GM12892 (cell line): Measurements from ENCODE around the gene BCLAF1.

Source experiments
- DNase-seq: peaks from one replicate; pipeline ENCODE4 v3.0.0; 2011; ENCODE audit not compliant: insufficient read length
- FAIRE-seq: peaks from 2 replicates; lab custom pipeline; 2011; peaks lifted over from hg19 to GRCh38; lab: Jason Lieb, UNC
- POLR2A ChIP-seq: IDR thresholded peaks from 2 replicates; pipeline ENCODE4 v1.6.1; 2011; ENCODE audit warnings: low read depth, low read length, control low read depth
- POLR2AphosphoS5 ChIP-seq: IDR thresholded peaks from 2 replicates; pipeline ENCODE4 v1.6.1; 2011; ENCODE audit warnings: low read depth, low read length, control low read depth
- TAF1 ChIP-seq: IDR thresholded peaks from 2 replicates; pipeline ENCODE4 v1.6.1; 2011; ENCODE audit warnings: low read depth, mild to moderate bottlenecking, control low read depth, low read length, borderline replicate concordance

Gene BCLAF1

DNA sequence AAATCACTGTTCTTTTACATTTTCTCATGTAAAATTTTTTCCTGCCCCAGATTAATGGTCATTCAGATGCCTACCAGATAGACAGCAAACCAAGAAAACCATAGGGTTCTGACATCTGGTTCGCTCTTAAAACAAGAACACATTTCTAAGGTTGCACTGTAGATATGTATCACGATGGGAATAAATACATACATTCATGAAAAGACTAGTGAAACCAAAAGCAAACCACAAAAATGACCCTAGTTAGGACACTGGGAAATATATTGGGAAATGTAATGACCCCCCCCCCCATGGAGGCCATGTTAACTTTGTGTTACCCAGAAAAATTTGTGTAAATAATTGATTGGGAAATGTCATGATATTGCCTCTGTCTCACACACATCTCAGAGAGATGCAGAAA is 77.0 kb downstream of the BCLAF1 start:
- TF ChIP-seq POLR2AphosphoS5 (no peak), POLR2A (no peak), TAF1 (no peak)
- no peak for DNase-seq
- no peak for FAIRE-seq

GRCh38 chr6:136210398-136211165 is 79.1 kb downstream of the BCLAF1 start:
- no peak for TF ChIP-seq POLR2AphosphoS5
- TF ChIP-seq TAF1 = no peak
- TF ChIP-seq POLR2A = no peak
- FAIRE-seq (no peak), DNase-seq (no peak)

GRCh38 chr6:136209496-136209895 is 80.2 kb downstream of the BCLAF1 start:
- FAIRE-seq (no peak), DNase-seq (no peak)
- TF ChIP-seq POLR2AphosphoS5 (no peak), TAF1 (no peak), POLR2A (no peak)

DNA sequence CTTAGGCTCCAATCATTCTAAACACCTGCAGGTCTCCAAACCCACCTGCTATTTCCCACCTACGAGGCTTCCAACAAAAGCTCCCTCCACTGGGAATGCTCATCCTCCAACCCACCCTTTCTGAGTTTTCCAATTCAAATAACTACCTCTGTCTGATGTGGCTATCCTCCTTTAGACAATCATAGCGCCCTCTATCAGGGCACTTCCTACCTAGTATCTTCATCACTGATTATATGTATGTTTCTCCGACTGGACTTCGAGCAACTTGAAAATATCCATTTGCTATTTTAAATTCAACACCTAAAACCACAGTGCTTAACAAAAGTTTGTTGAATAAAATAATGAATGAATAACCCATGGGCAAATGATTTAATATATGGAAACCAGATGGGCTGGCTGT is 80.9 kb downstream of the BCLAF1 start:
- FAIRE-seq (no peak), DNase-seq (no peak)
- TF ChIP-seq POLR2AphosphoS5 (no peak), POLR2A (no peak), TAF1 (no peak)
